ENCODE results near the gene DNAJB13. TPM values are rescaled to one million over a fixed set of nuclear protein-coding genes. Genes with fewer than 3 reads are reported as not detected.

The DNAJB13 gene
- total and polyA plus RNA-seq, 2 of the 4 experiments (the other 2 are of a cell fraction) = 0.18 to 0.48 TPM

- no peak overlapping the region for H4K91ac ChIP-seq (ENCODE audit: insufficient read depth, low read depth, low read length)
- no peak overlapping the region for H3K23ac ChIP-seq (ENCODE audit: low read depth, low read length)
- no peak overlapping the region for H3K56ac ChIP-seq (ENCODE audit: extremely low read depth, insufficient read depth, low read length)
- H3K4me1 ChIP-seq (ENCODE audit: control insufficient read depth, insufficient read depth, low read length) = no peaks in the 10 kb centered on the region; the same call in 1 of the 2 replicates
- no TSS peak for BruUV-seq (replicated peaks)
- 0 out of 2 replicates have a peak, but pooled peaks cover 5% of the 10 kb centered on the region for H3K9me1 ChIP-seq (ENCODE audit: insufficient read depth, low read length)
- no peak overlapping the region for H2AK9ac ChIP-seq (replicated peaks; ENCODE audit: low read depth, low read length, poor library complexity)
- H4K5ac ChIP-seq (ENCODE audit: low read depth, low read length) = no peak overlapping the region
- dilution Hi-C loops (cut with HindIII; ENCODE audit: low sequenced_read_pairs, unreplicated experiment) (no loop called here), intact Hi-C loops (cut with micrococcal nuclease) (no loop called here), in situ Hi-C loops (cut with MboI; ENCODE audit: low sequenced_read_pairs) (no loop called here)
- H4K20me1 ChIP-seq (ENCODE audit: insufficient read depth, low read length) = no peaks in the 10 kb centered on the region; the same call in 1 of the 2 replicates
- H3K27me3 ChIP-seq (ENCODE audit: control insufficient read depth, insufficient read depth, low read length) = no peaks in the 10 kb centered on the region
- H3K9ac ChIP-seq (ENCODE audit: low read depth, low read length) = no peak overlapping the region
- no peak overlapping the region for H3K4ac ChIP-seq (ENCODE audit: low read depth, low read length)
- no peak overlapping the region for H2BK20ac ChIP-seq (ENCODE audit: low read depth, low read length)
- H2AFZ ChIP-seq (replicated peaks; ENCODE audit: low read length, poor library complexity) = peak overlapping the region; percentile 27
- no peak for TF ChIP-seq SMC3 (IDR thresholded peaks at IDR 0.05; ENCODE audit: low read depth, low read length)
- TF ChIP-seq CTCF (conservative IDR thresholded peaks at IDR 0.05; ENCODE audit: low read depth, low read length) = no peak
- no peak for TF ChIP-seq POLR2A (IDR thresholded peaks at IDR 0.05; ENCODE audit: low read depth, low read length)
- TF ChIP-seq USF2 (IDR thresholded peaks at IDR 0.05; ENCODE audit: low read depth, low read length) = no peak
- H3K27ac ChIP-seq (ENCODE audit: insufficient read depth, low read length) = no peak overlapping the region
- H3K4me2 ChIP-seq (ENCODE audit: low read depth, low read length) = no peak overlapping the region
- ATAC-seq (ENCODE audit: low read depth) (no peak), DNase-seq (no peak)
- no peak overlapping the region for H2BK5ac ChIP-seq (ENCODE audit: low read depth, low read length, poor library complexity, severe bottlenecking)
- POLR2A ChIA-PET (ENCODE audit: unreplicated experiment) = no interaction called here
- no peaks in the 10 kb centered on the region for H3K79me1 ChIP-seq (ENCODE audit: low read depth in 1 of 2, low read length in 2 of 2)
- H2BK120ac ChIP-seq (ENCODE audit: low read depth, low read length) = no peak overlapping the region
- no peak overlapping the region for H4K8ac ChIP-seq (ENCODE audit: low read depth in 2 of 2, low read length in 2 of 2)
- WGBS, 2 experiments (ENCODE audit: extremely low coverage in 2 of 2, insufficient read length in 1 of 2) = no CpG with 5 or more reads among the region's 3 CpGs
- H2BK15ac ChIP-seq (ENCODE audit: low read depth, low read length) = no peak overlapping the region
- H3K18ac ChIP-seq (ENCODE audit: low read depth, low read length) = no peak overlapping the region
- CTCF ChIA-PET = no interaction called here
- no peaks in the 10 kb centered on the region; the same call in 1 of the 2 replicates for H3K36me3 ChIP-seq (ENCODE audit: control insufficient read depth, insufficient read depth, low read length)
- no peaks in the 10 kb centered on the region for H3K9me3 ChIP-seq (ENCODE audit: control insufficient read depth, insufficient read depth, low read length)
- H2AK5ac ChIP-seq (ENCODE audit: low read depth, low read length) = no peak overlapping the region
- no peak overlapping the region for H3K14ac ChIP-seq (replicated peaks; ENCODE audit: low read depth, low read length)
- H3K4me3 ChIP-seq (ENCODE audit: insufficient read depth, low read depth, low read length) = no peak overlapping the region
Observed at GRCh38 chr11:74009230-74009547, 58.4 kb downstream of the DNAJB13 start.

Measured in IMR-90 (cell line).